RWPE2 (cell line): Measurements from ENCODE around the gene CPS1.

ENCODE experiments used
- ATAC-seq: fragments of 200-7000 bp; cut with Tn5 transposase; 3 replicates; pipeline ENCODE4 v1.9.1; 2021; ENCODE audit warnings: low read depth
- DNase-seq: peaks from one replicate; pipeline ENCODE4 v3.0.0-alpha.2; 2020; ENCODE audit warnings: low spot score
- H3K27ac ChIP-seq: fragments of 450-650 bp; 2 replicates; pipeline ENCODE4 v1.5.1; 2017; ENCODE audit warnings: mild to moderate bottlenecking; ENCODE audit not compliant: poor library complexity, severe bottlenecking
- H3K27me3 ChIP-seq: fragments of 250-450 bp; sonication (Bioruptor Pico); 2 replicates; pipeline ENCODE4 v1.5.1; 2021; ENCODE audit warnings: mild to moderate bottlenecking, moderate library complexity; ENCODE audit not compliant: insufficient read depth, poor library complexity, severe bottlenecking
- H3K36me3 ChIP-seq: fragments of 250-450 bp; sonication (Bioruptor Pico); 2 replicates; pipeline ENCODE4 v1.5.1; 2020; ENCODE audit warnings: low read depth, mild to moderate bottlenecking, moderate library complexity
- H3K4me1 ChIP-seq: fragments of 250-450 bp; sonication (Bioruptor Pico); 2 replicates; pipeline ENCODE4 v1.5.1; 2021; ENCODE audit warnings: mild to moderate bottlenecking, moderate library complexity; ENCODE audit not compliant: insufficient read depth, poor library complexity, severe bottlenecking
- H3K4me3 ChIP-seq: fragments of 250-450 bp; sonication (Bioruptor Pico); 2 replicates; pipeline ENCODE4 v1.5.1; 2021; ENCODE audit warnings: mild to moderate bottlenecking, moderate library complexity; ENCODE audit not compliant: severe bottlenecking
- H3K9me3 ChIP-seq: fragments of 250-450 bp; sonication (Bioruptor Pico); 2 replicates; pipeline ENCODE4 v1.5.1; 2021; ENCODE audit warnings: mild to moderate bottlenecking, moderate library complexity; ENCODE audit not compliant: severe bottlenecking
- CTCF ChIP-seq: fragments of 450-650 bp; IDR thresholded peaks from one replicate; pipeline ENCODE4 v1.5.1; 2017; ENCODE audit warnings: mild to moderate bottlenecking, moderate library complexity; ENCODE audit not compliant: poor library complexity, severe bottlenecking

The CPS1 gene

DNA sequence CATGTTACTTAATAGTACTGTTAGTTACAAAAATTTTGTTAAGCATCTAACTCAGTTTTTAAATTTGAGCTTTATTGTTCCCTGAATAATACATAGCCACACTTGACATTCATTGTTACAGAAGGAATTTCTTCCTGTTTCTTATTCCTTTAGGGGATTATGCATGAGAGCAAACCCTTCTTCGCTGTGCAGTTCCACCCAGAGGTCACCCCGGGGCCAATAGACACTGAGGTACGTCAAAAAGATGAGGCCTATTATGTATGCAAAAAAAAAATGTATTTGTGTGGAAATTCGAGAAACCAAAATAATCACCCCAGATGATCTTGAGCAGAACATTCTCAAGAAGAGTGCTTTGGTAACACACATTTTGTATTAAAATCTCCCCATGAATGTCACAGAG, 36.3 kb downstream of the CPS1 start:
- Histone ChIP-seq H3K36me3 (no peaks in the 10 kb centered on the region), H3K4me3 (no peak overlapping the region), H3K27me3 (no peaks in the 10 kb centered on the region), H3K9me3 (no peaks in the 10 kb centered on the region), H3K27ac (no peak overlapping the region), H3K4me1 (no peaks in the 10 kb centered on the region)
- DNase-seq = no peak
- no peak for ATAC-seq
- TF ChIP-seq CTCF = no peak

GRCh38 chr2:210593166-210593565, 36.8 kb downstream of the CPS1 start:
- Histone ChIP-seq H3K27ac (no peak overlapping the region), H3K9me3 (no peaks in the 10 kb centered on the region), H3K4me1 (no peaks in the 10 kb centered on the region), H3K4me3 (no peak overlapping the region), H3K27me3 (no peaks in the 10 kb centered on the region), H3K36me3 (no peaks in the 10 kb centered on the region)
- no peak for TF ChIP-seq CTCF
- ATAC-seq (no peak), DNase-seq (no peak)

DNA sequence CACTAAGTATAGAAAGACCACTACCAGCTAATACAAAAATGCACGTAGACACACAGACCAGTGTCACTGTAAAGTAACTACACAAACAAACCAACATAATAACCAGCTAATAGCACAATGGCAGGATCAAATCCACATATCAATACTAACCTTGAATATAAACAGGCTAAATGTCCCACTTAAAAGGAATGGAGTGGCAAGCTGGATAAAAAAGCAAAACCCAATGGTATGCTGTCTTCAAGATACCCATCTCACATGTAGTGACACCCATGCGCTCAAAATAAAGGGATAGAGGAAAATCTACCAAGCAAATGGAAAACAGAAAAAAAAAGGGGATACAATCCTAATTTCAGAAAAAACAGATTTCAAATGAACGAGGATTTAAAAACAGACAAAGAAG, 41.8 kb downstream of the CPS1 start:
- DNase-seq = no peak
- Histone ChIP-seq H3K27ac (no peak overlapping the region), H3K9me3 (no peaks in the 10 kb centered on the region), H3K4me3 (no peak overlapping the region), H3K27me3 (no peaks in the 10 kb centered on the region), H3K36me3 (no peaks in the 10 kb centered on the region), H3K4me1 (no peaks in the 10 kb centered on the region)
- no peak for ATAC-seq
- TF ChIP-seq CTCF = no peak

GRCh38 chr2:210599476-210599875, 43.1 kb downstream of the CPS1 start:
- no peak for TF ChIP-seq CTCF
- no peak for DNase-seq
- no peak for ATAC-seq
- Histone ChIP-seq H3K4me1 (no peaks in the 10 kb centered on the region), H3K36me3 (no peaks in the 10 kb centered on the region), H3K4me3 (no peak overlapping the region), H3K9me3 (no peaks in the 10 kb centered on the region), H3K27me3 (no peaks in the 10 kb centered on the region), H3K27ac (no peak overlapping the region)

- ATAC-seq (no peak), DNase-seq (no peak)
- Histone ChIP-seq H3K36me3 (no peaks in the 10 kb centered on the region), H3K9me3 (no peaks in the 10 kb centered on the region), H3K4me1 (no peaks in the 10 kb centered on the region), H3K27me3 (no peaks in the 10 kb centered on the region), H3K27ac (no peak overlapping the region), H3K4me3 (no peak overlapping the region)
- TF ChIP-seq CTCF = no peak
Observed at GRCh38 chr2:210604666-210605065, 48.3 kb downstream of the CPS1 start.
